ACC112 (cell line): ENCODE data around the gene TMEM187.

Source experiments
- H2AFZ ChIP-seq: fragments of 200-600 bp; sonication (generic); one replicate; pipeline ENCODE4 v1.6.0; 2017; ENCODE audit warnings: antibody characterized with exemption, low read length; ENCODE audit not compliant: unreplicated experiment
- H3K27ac ChIP-seq: fragments of 200-600 bp; sonication (generic); 2 replicates; pipeline ENCODE4 v1.5.1; 2014; ENCODE audit warnings: low read depth, mild to moderate bottlenecking, antibody characterized with exemption, low read length, moderate library complexity
- H3K27me3 ChIP-seq: fragments of 200-600 bp; sonication (generic); 2 replicates; pipeline ENCODE4 v1.6.1; 2014; ENCODE audit warnings: mild to moderate bottlenecking, antibody characterized with exemption, low read length, moderate library complexity, mixed read lengths; ENCODE audit not compliant: insufficient read depth
- H3K36me3 ChIP-seq: fragments of 200-600 bp; sonication (generic); 2 replicates; pipeline ENCODE4 v1.6.1; 2016; ENCODE audit warnings: mild to moderate bottlenecking, antibody characterized with exemption, low read length, moderate library complexity, mixed read lengths; ENCODE audit not compliant: insufficient read depth
- H3K4me1 ChIP-seq: fragments of 200-600 bp; sonication (generic); one replicate; pipeline ENCODE4 v1.6.1; 2016; ENCODE audit warnings: low read length, mixed read lengths; ENCODE audit not compliant: insufficient read depth, unreplicated experiment, control insufficient read depth
- H3K4me3 ChIP-seq: fragments of 200-600 bp; sonication (generic); 2 replicates; pipeline ENCODE4 v1.5.1; 2014; ENCODE audit warnings: mild to moderate bottlenecking, low read depth, low read length
- H3K79me2 ChIP-seq: fragments of 200-600 bp; sonication (generic); one replicate; pipeline ENCODE4 v1.6.0; 2016; ENCODE audit warnings: low read length; ENCODE audit not compliant: control insufficient read depth, unreplicated experiment, insufficient read depth

Gene TMEM187

DNA sequence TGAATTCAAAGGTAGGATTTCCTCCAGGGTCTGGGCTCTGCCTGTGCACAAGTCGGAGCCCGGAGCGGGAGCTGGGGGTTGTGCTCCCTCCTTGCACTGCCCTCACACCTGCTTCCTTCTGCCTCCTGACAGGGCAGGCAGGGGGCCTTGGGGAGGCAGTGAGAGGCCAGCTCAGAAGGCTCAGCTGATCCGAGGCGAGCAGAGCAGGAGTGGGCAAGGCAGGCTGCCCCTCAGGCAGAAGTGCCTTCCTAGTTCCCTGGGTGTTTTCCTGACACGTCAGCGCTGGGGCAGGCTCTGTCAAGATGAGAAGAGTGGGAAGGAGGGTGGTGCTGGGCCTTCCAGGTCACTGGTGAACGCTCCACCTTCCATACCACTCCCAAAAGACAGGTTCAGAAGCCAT lies 52.7 kb downstream of the TMEM187 start:
- Histone ChIP-seq H3K27ac (no peak overlapping the region), H3K79me2 (no peaks in the 10 kb centered on the region), H3K4me1 (peaks cover 13% of the 10 kb centered on the region), H2AFZ (no peak overlapping the region), H3K36me3 (no peaks in the 10 kb centered on the region), H3K27me3 (no peaks in the 10 kb centered on the region), H3K4me3 (no peak overlapping the region)

DNA sequence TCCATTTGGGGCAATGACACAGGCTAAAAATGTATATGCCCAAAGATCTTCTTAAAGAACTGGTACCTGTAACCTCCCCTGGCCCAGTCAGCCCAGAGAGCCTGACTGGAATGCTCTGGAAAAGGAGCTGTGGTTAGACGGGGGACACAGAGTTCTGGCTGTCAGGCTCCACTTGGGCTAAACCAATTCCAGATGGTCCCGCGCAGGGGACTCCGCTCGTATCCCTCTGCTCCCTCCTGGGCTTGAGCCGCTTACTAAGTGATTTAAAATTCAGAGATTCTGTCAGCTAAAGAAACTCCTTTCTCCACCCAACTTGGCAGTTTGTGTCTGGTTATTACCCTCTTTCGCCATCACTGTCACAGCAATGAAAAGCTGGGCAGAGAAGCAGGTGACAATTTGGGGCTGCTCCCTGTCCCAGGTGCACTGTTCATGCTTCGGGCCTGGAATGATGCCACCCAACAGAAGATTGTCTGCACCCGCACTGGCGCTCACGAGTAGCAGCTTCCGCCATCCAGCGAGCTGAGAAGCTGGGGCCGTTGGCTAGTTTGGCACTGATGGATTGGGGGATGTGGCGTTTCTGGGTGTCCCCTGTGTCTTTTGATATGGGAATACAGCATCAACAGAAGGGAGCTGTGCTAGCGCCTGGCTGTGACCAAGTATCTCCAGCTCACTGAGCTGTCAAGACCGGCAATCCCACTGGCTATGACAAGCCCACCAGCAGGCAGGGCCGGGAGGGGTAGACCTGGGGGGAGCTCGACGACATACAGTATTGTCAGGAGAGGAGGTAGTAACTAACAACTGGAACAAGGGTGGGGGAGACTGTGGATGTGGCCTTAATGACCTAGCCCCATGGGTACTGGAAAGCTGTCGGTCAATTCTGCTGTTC lies 53.8 kb downstream of the TMEM187 start:
- no peak overlapping the region for H3K4me3 ChIP-seq
- no peaks in the 10 kb centered on the region for H3K79me2 ChIP-seq
- no peak overlapping the region for H3K27ac ChIP-seq
- no peak overlapping the region for H2AFZ ChIP-seq
- H3K27me3 ChIP-seq, result no peaks in the 10 kb centered on the region
- peaks cover 4% of the 10 kb centered on the region for H3K4me1 ChIP-seq
- H3K36me3 ChIP-seq, result no peaks in the 10 kb centered on the region

DNA sequence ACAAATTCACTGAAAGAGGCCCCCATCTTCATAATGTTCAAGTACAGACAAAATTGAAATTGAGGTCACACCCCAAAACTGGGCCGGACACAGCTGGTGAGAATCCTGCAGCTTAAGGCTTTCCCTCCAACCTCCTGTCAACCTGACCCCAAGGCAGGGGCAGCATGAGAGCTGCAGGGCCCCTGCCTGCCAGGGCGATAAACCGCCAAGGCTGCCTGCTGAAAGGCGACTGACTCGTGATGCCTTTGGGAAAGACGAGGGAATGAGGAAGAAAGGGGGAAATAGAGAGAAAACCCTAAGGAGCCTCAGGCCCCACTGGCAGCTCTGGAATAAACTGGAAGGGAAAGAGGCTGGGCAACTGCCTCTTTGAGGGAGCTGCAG lies 54.5 kb downstream of the TMEM187 start:
- no peak overlapping the region for H3K4me3 ChIP-seq
- no peak overlapping the region for H3K27ac ChIP-seq
- H2AFZ ChIP-seq, result no peak overlapping the region
- H3K79me2 ChIP-seq, result no peaks in the 10 kb centered on the region
- H3K36me3 ChIP-seq, result no peaks in the 10 kb centered on the region
- no peaks in the 10 kb centered on the region for H3K27me3 ChIP-seq
- H3K4me1 ChIP-seq, result no peaks in the 10 kb centered on the region

DNA sequence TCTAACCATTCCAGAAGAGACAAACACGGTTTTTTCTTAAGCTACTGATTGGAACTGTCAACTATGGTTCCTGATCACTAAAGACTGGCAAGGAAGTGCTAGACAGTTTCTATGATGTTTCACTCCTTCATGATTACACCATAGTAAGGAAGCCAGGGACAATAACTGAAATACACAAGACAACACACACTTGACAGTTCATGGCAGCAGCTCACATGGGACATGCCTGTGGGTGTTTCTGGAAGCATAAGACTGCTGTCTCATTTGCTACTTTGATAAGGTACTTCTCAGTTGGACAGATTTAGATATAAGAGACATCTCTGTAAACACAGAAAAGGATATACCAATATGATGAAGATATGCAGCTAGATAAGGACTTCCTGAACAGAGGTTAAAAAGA lies 55.4 kb downstream of the TMEM187 start:
- H3K27ac ChIP-seq, result no peak overlapping the region
- H3K27me3 ChIP-seq, result no peaks in the 10 kb centered on the region
- H3K36me3 ChIP-seq, result no peaks in the 10 kb centered on the region
- H3K4me3 ChIP-seq, result no peak overlapping the region
- no peak overlapping the region for H2AFZ ChIP-seq
- H3K4me1 ChIP-seq, result no peaks in the 10 kb centered on the region
- no peaks in the 10 kb centered on the region for H3K79me2 ChIP-seq

DNA sequence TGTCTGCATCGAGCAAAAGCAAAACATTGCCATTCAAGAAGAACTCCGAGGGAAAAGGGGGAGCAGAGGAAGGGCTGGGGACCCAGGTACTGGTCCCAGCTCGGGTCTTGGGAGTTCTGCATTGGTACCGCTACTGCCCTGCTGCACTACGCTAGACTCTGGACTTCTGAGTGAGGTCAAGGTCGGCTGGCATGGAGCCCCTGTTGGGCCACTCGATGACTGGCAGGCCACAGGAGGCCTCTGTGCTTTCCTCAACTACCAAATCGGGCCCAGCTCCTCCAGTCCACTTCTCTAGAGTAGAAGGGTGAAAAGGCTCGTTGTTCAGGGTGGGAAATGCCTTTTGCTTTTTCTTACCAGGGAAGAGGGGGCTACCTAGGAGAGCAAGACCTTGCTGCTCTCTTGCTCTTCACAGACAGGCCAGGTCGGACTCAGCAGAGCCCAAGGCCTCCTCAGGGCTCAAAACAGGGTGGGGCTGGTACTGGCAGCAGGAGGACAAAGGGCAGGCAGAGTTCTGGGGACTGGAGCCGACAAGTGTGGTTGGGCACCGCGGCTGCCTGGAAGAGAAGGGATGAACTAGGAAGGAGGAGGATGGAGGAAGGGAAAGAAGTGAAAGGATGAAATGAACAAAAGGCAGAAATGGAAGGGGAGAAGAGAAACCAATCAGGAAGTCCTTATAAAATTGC lies 56.1 kb downstream of the TMEM187 start:
- no peaks in the 10 kb centered on the region for H3K36me3 ChIP-seq
- no peak overlapping the region for H2AFZ ChIP-seq
- no peak overlapping the region for H3K27ac ChIP-seq
- no peaks in the 10 kb centered on the region for H3K27me3 ChIP-seq
- no peak overlapping the region for H3K4me3 ChIP-seq
- H3K4me1 ChIP-seq, result no peaks in the 10 kb centered on the region
- no peaks in the 10 kb centered on the region for H3K79me2 ChIP-seq

DNA sequence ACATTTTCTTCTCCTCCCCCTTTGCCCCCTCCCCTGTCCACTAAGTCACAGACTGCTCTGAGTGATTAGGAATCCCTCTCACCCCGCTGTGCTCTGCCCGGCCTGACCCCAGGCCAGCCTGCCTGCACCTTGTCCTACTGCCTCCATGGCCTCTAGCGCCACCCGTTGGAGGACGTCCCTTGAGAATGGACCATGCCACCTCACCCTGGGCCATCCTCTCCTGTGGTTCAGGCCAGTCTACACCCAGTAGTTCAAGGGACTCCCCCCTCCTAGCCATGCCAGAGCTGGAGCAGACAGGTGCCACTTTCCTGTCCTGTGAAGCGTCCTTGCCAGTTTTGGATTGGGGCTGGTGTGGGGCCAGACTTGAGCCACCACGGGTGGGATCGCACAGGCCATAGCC lies 56.9 kb downstream of the TMEM187 start:
- Histone ChIP-seq H3K27ac (no peak overlapping the region), H3K4me1 (no peaks in the 10 kb centered on the region), H3K27me3 (no peaks in the 10 kb centered on the region), H3K4me3 (no peak overlapping the region), H3K79me2 (peaks cover 1% of the 10 kb centered on the region), H2AFZ (no peak overlapping the region), H3K36me3 (no peaks in the 10 kb centered on the region)

DNA sequence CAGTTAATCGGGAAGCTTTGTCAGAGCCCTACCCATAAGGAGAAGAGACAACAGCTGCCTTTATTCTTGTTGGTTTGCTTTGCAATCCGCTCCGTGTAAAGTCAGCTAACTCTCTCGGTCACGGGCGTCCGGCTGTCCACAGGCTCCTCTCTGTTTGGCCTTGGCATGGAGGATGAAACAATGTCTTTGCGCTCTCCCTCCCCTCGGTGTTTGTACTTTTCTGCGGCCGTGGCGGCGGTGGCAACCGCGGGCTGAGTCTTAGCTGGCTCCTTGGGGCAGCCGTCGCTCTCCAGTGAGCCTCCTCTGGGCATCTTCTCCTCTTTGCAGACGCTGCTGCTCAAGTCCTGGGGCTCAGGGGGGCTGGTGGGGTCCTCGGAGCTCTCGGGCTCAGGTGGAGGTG lies 57.7 kb downstream of the TMEM187 start:
- Histone ChIP-seq H3K27ac (no peak overlapping the region), H3K79me2 (peaks cover 8% of the 10 kb centered on the region), H3K4me3 (no peak overlapping the region), H3K4me1 (no peaks in the 10 kb centered on the region), H2AFZ (no peak overlapping the region), H3K27me3 (no peaks in the 10 kb centered on the region), H3K36me3 (no peaks in the 10 kb centered on the region)

DNA sequence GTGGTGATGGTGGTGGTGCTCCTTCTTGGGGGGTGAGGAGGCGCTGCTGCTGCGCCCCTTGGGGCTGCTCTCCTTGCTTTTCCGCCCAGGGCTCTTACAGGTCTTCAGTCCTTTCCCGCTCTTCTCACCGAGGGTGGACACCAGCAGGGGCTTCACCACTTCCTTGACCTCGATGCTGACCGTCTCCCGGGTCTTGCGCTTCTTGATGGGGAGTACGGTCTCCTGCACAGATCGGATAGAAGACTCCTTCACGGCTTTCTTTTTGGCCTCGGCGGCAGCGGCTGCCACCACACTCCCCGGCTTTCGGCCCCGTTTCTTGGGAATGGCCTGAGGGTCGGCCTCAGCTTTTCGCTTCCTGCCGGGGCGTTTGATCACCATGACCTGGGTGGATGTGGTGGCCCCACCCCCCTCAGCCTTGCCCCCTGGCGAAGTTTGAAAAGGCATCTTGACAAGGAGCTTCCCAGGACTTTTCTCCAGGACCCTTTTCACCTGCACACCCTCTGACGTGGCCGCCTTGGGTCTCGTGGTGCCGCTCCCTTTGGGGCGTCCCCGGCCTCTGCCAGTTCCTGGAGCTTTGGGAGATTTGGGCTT lies 58.3 kb downstream of the TMEM187 start:
- Histone ChIP-seq H3K27me3 (no peaks in the 10 kb centered on the region), H3K4me3 (no peak overlapping the region), H3K79me2 (peaks cover 12% of the 10 kb centered on the region), H3K36me3 (no peaks in the 10 kb centered on the region), H3K27ac (no peak overlapping the region), H3K4me1 (no peaks in the 10 kb centered on the region), H2AFZ (no peak overlapping the region)

DNA sequence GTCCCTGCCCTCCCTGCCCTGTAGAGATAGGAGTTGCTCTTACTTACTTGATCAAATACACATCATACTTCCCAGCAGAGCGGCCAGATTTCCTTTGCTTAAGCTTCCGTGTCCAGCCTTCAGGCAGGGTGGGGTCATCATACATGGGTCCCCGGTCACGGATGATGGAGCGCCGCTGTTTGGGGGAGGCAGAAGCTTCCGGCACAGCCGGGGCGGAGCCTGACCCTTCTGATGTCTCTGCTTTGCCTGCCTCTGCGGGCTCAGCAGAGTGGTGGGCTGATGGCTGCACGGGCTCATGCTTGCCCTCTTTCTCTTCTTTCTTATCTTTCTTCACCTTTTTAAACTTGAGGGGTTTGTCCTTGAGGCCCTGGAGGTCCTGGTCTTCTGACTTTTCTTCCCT lies 59.6 kb downstream of the TMEM187 start:
- peaks cover 14% of the 10 kb centered on the region for H3K79me2 ChIP-seq
- H3K4me3 ChIP-seq, result no peak overlapping the region
- H3K4me1 ChIP-seq, result no peaks in the 10 kb centered on the region
- H3K36me3 ChIP-seq, result no peaks in the 10 kb centered on the region
- no peaks in the 10 kb centered on the region for H3K27me3 ChIP-seq
- H2AFZ ChIP-seq, result no peak overlapping the region
- no peak overlapping the region for H3K27ac ChIP-seq

DNA sequence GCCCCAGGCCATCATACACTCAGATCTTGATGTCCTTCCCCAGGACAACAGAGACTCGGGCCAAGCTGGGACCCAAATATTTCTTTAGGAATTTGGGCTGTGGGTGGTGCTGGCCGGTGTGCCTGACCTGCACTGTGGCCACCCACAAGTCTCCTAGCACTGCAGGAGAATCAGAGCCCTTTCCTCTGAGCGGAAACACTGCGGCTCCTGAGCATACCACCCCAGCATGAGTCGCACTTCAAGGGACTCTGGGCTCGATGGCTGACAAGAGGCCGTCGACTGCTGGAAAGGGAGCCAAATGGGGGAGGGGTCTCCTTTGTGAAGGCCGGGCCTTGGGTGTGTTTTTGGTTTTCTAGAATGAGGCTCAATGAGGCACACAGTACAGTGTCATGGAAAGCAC lies 60.1 kb downstream of the TMEM187 start:
- Histone ChIP-seq H3K27me3 (no peaks in the 10 kb centered on the region), H3K4me3 (no peak overlapping the region), H3K36me3 (no peaks in the 10 kb centered on the region)

More for the DNA sequence above, 60.1 kb downstream of the TMEM187 start:
- no peaks in the 10 kb centered on the region for H3K4me1 ChIP-seq
- H3K27ac ChIP-seq, result no peak overlapping the region
- H3K79me2 ChIP-seq, result peaks cover 15% of the 10 kb centered on the region
- H2AFZ ChIP-seq, result no peak overlapping the region
